Endothelial cell of umbilical vein (primary cell): ENCODE measurements around the gene ECPAS.

Experiments used
- EZH2 ChIP-seq: IDR thresholded peaks from 2 replicates; pipeline ENCODE4 v1.6.1; 2012; ENCODE audit warnings: borderline replicate concordance, low read depth, mild to moderate bottlenecking, moderate library complexity, low read length, inconsistent platforms; ENCODE audit not compliant: severe bottlenecking
- GATA2 ChIP-seq: IDR thresholded peaks from 2 replicates; pipeline ENCODE4 v1.7.0; 2011; ENCODE audit warnings: low read depth, mild to moderate bottlenecking, moderate library complexity, mixed read lengths, low read length; ENCODE audit not compliant: insufficient read length, insufficient read depth
- POLR2AphosphoS5 ChIP-seq: IDR thresholded peaks from 2 replicates; pipeline ENCODE4 v1.6.1; 2012; ENCODE audit warnings: low read depth, mild to moderate bottlenecking, control low read depth, low read length, moderate library complexity; ENCODE audit not compliant: insufficient read depth
- TF ChIP-seq, protein P1 (sequence below), 2 donors: IDR thresholded peaks; 1 replicate in 1 of 2; 2 replicates in 1 of 2; pipeline ENCODE4 v1.5.1; 2011; ENCODE audit warnings: low read length in 2 of 2, mild to moderate bottlenecking in 2 of 2, moderate library complexity in 2 of 2, control low read depth in 1 of 2, inconsistent platforms in 1 of 2, low read depth in 1 of 2; ENCODE audit not compliant: insufficient read depth in 1 of 2; ENCODE audit errors: extremely low read depth in 1 of 2

DNA sequence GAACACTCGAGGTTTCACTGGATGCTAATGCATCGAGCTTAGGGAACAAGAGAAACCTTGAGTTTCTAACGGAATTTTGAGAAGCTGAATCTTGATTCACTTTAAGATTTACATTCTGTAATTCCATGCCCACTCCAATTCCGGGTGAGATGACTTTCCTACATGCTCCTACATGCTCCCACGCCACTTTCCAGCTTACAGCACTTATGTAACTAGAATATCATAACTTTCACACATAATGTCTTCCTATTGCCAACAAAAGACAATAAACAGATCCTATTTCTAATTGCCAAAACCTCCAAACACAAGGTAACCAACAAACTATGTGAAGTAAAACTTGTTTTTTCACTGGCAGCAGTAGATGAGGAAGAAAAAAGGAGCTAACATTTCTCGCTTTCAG, 72.9 kb downstream of the ECPAS start:
- TF ChIP-seq, protein P1, sequence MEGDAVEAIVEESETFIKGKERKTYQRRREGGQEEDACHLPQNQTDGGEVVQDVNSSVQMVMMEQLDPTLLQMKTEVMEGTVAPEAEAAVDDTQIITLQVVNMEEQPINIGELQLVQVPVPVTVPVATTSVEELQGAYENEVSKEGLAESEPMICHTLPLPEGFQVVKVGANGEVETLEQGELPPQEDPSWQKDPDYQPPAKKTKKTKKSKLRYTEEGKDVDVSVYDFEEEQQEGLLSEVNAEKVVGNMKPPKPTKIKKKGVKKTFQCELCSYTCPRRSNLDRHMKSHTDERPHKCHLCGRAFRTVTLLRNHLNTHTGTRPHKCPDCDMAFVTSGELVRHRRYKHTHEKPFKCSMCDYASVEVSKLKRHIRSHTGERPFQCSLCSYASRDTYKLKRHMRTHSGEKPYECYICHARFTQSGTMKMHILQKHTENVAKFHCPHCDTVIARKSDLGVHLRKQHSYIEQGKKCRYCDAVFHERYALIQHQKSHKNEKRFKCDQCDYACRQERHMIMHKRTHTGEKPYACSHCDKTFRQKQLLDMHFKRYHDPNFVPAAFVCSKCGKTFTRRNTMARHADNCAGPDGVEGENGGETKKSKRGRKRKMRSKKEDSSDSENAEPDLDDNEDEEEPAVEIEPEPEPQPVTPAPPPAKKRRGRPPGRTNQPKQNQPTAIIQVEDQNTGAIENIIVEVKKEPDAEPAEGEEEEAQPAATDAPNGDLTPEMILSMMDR (IDR thresholded peaks at IDR 0.05; ENCODE audit: extremely low read depth in 1 of 2, insufficient read depth in 1 of 2, low read depth in 1 of 2, low read length in 2 of 2): no peak
- no peak for TF ChIP-seq EZH2
- no peak for TF ChIP-seq GATA2
- no peak for TF ChIP-seq POLR2AphosphoS5
